HepG2 (cell line): ENCODE data around the gene ATG2A.

Experiments used
- CAMTA2 ChIP-seq: sonication (generic); formaldehyde crosslinking; IDR thresholded peaks from 2 replicates; pipeline ENCODE4 v1.4.0; 2020; ENCODE audit warnings: mild to moderate bottlenecking, missing genetic modification reagents, borderline replicate concordance
- CTCF ChIP-seq: sonication (generic); formaldehyde crosslinking; IDR thresholded peaks from 2 replicates; pipeline ENCODE4 v1.5.0; 2020; ENCODE audit warnings: mild to moderate bottlenecking, missing genetic modification reagents, moderate library complexity
- ELF1 ChIP-seq: sonication (generic); formaldehyde crosslinking; IDR thresholded peaks from 2 replicates; pipeline ENCODE4 v1.4.0; 2020; ENCODE audit warnings: missing genetic modification reagents
- EZH2 ChIP-seq: conservative IDR thresholded peaks from 2 replicates; pipeline ENCODE4 v1.6.1; 2012; ENCODE audit warnings: mild to moderate bottlenecking, low read depth, low read length, moderate library complexity

DNA sequence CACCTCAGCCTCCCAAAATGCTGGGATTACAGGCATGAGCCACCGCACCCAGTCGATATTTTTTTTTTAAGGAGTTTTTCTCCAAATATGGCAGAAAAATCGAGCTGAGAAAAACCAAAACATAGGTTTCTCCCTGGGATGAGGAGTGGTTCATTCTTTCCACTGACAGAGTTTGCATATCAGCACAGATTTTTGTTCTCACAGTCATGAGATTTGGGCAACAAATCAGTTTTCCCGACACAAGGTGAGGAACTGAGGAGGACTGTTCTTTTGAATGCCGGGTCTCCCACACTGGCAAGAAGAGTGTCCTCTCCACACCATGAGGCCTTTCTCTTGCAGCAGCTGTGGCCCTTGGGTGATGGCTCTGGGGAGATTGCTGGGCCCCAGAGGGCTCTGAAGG, 34.8 kb downstream of the ATG2A start:
- TF ChIP-seq EZH2 (no peak), ELF1 (CRISPR knock-in tag) (no peak), CAMTA2 (CRISPR knock-in tag) (no peak), CTCF (CRISPR knock-in tag) (no peak)
